Vagina (tissue), 2 donors: ENCODE measurements around the gene GLDC.

Source experiments
- POLR2A ChIP-seq, 2 donors: fragments of 450-650 bp; IDR thresholded peaks; one replicate each; pipeline ENCODE4 v1.6.1; 2017; ENCODE audit warnings: antibody characterized with exemption in 2 of 2, mild to moderate bottlenecking in 2 of 2, moderate library complexity in 2 of 2
- TF ChIP-seq, protein P1 (sequence below), 3 experiments: fragments of 450-650 bp in 2 of 3; fragments of 200-600 bp in 1 of 3; sonication (generic) in 1 of 3; IDR thresholded peaks; one replicate each; pipeline ENCODE4 v1.5.1; 2017 to 2019; ENCODE audit warnings: antibody characterized with exemption in 3 of 3, mild to moderate bottlenecking in 2 of 3, moderate library complexity in 2 of 3

DNA sequence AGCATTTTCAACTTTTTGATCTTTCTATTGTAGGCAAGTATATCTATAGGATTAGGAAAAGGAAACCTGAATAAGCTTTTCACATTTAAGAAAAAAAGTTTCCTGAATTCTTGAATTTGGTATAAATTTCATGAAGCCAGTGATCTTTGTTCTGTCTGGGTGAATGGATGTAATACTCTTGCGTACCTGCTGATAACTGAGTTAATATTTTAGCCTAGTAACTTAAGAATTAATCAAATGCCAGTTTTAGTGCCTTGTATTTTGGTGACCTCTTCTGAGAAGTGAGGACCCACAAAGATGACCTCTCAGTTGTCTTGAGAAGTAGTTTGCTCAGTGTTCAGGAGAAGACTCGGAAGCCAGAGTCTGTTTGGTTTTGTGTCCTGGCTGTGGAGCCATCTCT, 154.7 kb downstream of the GLDC start:
- TF ChIP-seq POLR2A (IDR thresholded peaks at IDR 0.05): no peak
- TF ChIP-seq, protein P1, sequence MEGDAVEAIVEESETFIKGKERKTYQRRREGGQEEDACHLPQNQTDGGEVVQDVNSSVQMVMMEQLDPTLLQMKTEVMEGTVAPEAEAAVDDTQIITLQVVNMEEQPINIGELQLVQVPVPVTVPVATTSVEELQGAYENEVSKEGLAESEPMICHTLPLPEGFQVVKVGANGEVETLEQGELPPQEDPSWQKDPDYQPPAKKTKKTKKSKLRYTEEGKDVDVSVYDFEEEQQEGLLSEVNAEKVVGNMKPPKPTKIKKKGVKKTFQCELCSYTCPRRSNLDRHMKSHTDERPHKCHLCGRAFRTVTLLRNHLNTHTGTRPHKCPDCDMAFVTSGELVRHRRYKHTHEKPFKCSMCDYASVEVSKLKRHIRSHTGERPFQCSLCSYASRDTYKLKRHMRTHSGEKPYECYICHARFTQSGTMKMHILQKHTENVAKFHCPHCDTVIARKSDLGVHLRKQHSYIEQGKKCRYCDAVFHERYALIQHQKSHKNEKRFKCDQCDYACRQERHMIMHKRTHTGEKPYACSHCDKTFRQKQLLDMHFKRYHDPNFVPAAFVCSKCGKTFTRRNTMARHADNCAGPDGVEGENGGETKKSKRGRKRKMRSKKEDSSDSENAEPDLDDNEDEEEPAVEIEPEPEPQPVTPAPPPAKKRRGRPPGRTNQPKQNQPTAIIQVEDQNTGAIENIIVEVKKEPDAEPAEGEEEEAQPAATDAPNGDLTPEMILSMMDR (IDR thresholded peaks at IDR 0.05): no peak
